ENCODE data around the gene LYPD5.
"Not testable (repeated sequence)": the region's sequence is repeated elsewhere in the genome, so short reads cannot be mapped to it uniquely, and the experiment has no call there.

Gene LYPD5

GRCh38 chr19:43812688-43813087 lies 10.4 kb upstream of the LYPD5 start:
- no peak overlapping the region for H3K4me3 ChIP-seq (replicated peaks in 1 of 2; ENCODE audit: low read depth in 2 of 2, low read length in 2 of 2)
- DNase-seq (ENCODE audit: low read depth in 2 of 2) = no peak
- TF ChIP-seq CTCF (IDR thresholded peaks at IDR 0.05; ENCODE audit: low read depth, low read length) = no peak

GRCh38 chr19:43812259-43812658 lies 10.0 kb upstream of the LYPD5 start:
- TF ChIP-seq CTCF (IDR thresholded peaks at IDR 0.05; ENCODE audit: low read depth, low read length) = no peak
- DNase-seq (ENCODE audit: low read depth in 2 of 2) = no peak
- no peak overlapping the region for H3K4me3 ChIP-seq (replicated peaks in 1 of 2; ENCODE audit: low read depth in 2 of 2, low read length in 2 of 2)

GRCh38 chr19:43811837-43812236 lies 9.6 kb upstream of the LYPD5 start:
- H3K4me3 ChIP-seq (replicated peaks in 1 of 2; ENCODE audit: low read depth in 2 of 2, low read length in 2 of 2) = no peak overlapping the region
- DNase-seq (ENCODE audit: low read depth in 2 of 2) = no peak
- no peak for TF ChIP-seq CTCF (IDR thresholded peaks at IDR 0.05; ENCODE audit: low read depth, low read length)

GRCh38 chr19:43809762-43810696 lies 7.8 kb upstream of the LYPD5 start:
- peak; percentile 79 to 83 for DNase-seq (ENCODE audit: low read depth in 2 of 2)
- TF ChIP-seq CTCF (IDR thresholded peaks at IDR 0.05; ENCODE audit: low read depth, low read length) = peak; percentile 62
- no peak overlapping the region for H3K4me3 ChIP-seq (replicated peaks in 1 of 2; ENCODE audit: low read depth in 2 of 2, low read length in 2 of 2)

GRCh38 chr19:43807651-43808050 lies 5.4 kb upstream of the LYPD5 start:
- no peak for DNase-seq (ENCODE audit: low read depth in 2 of 2)
- no peak for TF ChIP-seq CTCF (IDR thresholded peaks at IDR 0.05; ENCODE audit: low read depth, low read length)
- no peak overlapping the region for H3K4me3 ChIP-seq (replicated peaks in 1 of 2; ENCODE audit: low read depth in 2 of 2, low read length in 2 of 2)

- no peak for DNase-seq (ENCODE audit: low read depth in 2 of 2)
- TF ChIP-seq CTCF (IDR thresholded peaks at IDR 0.05; ENCODE audit: low read depth, low read length) = no peak
Observed at GRCh38 chr19:43806848-43807247, 4.6 kb upstream of the LYPD5 start.

GRCh38 chr19:43806401-43806800 lies 4.2 kb upstream of the LYPD5 start:
- H3K4me3 ChIP-seq (replicated peaks in 1 of 2; ENCODE audit: low read depth in 2 of 2, low read length in 2 of 2); DNase-seq (ENCODE audit: low read depth in 2 of 2): not testable (repeated sequence)

More at GRCh38 chr19:43806848-43807247, 4.6 kb upstream of the LYPD5 start:
- H3K4me3 ChIP-seq (replicated peaks in 1 of 2; ENCODE audit: low read depth in 2 of 2, low read length in 2 of 2) = no peak overlapping the region

Measured in cardiac fibroblast (primary cell).